ENCODE data around the gene EPHA4. TPM values are rescaled to one million over a fixed set of nuclear protein-coding genes. Genes with fewer than 3 reads are reported as not detected.

The EPHA4 gene
- total RNA-seq, 1 experiment from 2014 or later, result 3.4 TPM

- in situ Hi-C loops (cut with HindIII; ENCODE audit: low pct_unique_long_range_greater_than_20kb, low sequenced_read_pairs) (no loop called here), intact Hi-C loops (cut with micrococcal nuclease; ENCODE audit: unreplicated experiment) (no loop called here)
- Histone ChIP-seq H3K9me3 (ENCODE audit: control insufficient read depth, insufficient read depth, low read depth, low read length) (no peaks in the 10 kb centered on the region), H3K36me3 (ENCODE audit: control insufficient read depth, insufficient read depth, low read length) (no peaks in the 10 kb centered on the region), H3K4me1 (ENCODE audit: control insufficient read depth, insufficient read depth, low read length) (no peaks in the 10 kb centered on the region), H3K27ac (ENCODE audit: low read length) (no peak overlapping the region), H3K4me3 (ENCODE audit: low read depth in 2 of 2, low read length in 2 of 2) (no peak overlapping the region), H3K27me3 (ENCODE audit: control insufficient read depth, insufficient read depth, low read length) (no peaks in the 10 kb centered on the region)
- no peak for ATAC-seq
- CTCF ChIA-PET, result no interaction called here
- TF ChIP-seq CTCF (IDR thresholded peaks at IDR 0.05) (no peak), REST (IDR thresholded peaks at IDR 0.05; ENCODE audit: insufficient read depth in 1 of 2, low read depth in 2 of 2, low read length in 1 of 2) (no peak), POLR2AphosphoS5 (IDR thresholded peaks at IDR 0.05; ENCODE audit: low read depth, low read length) (no peak), TCF7L2 (IDR thresholded peaks at IDR 0.05; ENCODE audit: low read depth, low read length) (no peak), SIN3A (IDR thresholded peaks at IDR 0.05; ENCODE audit: borderline replicate concordance, insufficient read depth, low read depth, low read length) (no peak)
- no peak for DNase-seq (ENCODE audit: low read depth, low spot score)
- no TSS peak for BruUV-seq (replicated peaks)
- POLR2A ChIA-PET, result no interaction called here
These were observed 8.7 kb downstream of the EPHA4 start for GRCh38 chr2:221563270-221563985.

GRCh38 chr2:221562226-221562625, 9.9 kb downstream of the EPHA4 start:
- CTCF ChIA-PET, result no interaction called here
- ATAC-seq (no peak), DNase-seq (ENCODE audit: low read depth, low spot score) (no peak)
- no peaks in the 10 kb centered on the region for H3K4me1 ChIP-seq (ENCODE audit: control insufficient read depth, insufficient read depth, low read length)
- intact Hi-C loops (cut with micrococcal nuclease; ENCODE audit: unreplicated experiment), result no loop called here
- H3K27me3 ChIP-seq (ENCODE audit: control insufficient read depth, insufficient read depth, low read length), result no peaks in the 10 kb centered on the region
- POLR2A ChIA-PET, result interaction anchor here (0.7 kb wide), 1 partner anchor 218 kb away, joined by 3 read pairs; no protein-coding TSS in a partner anchor
- H3K27ac ChIP-seq (ENCODE audit: low read length), result no peak overlapping the region
- H3K4me3 ChIP-seq (ENCODE audit: low read depth in 2 of 2, low read length in 2 of 2), result no peak overlapping the region
- H3K9me3 ChIP-seq (ENCODE audit: control insufficient read depth, insufficient read depth, low read depth, low read length), result no peaks in the 10 kb centered on the region
- H3K36me3 ChIP-seq (ENCODE audit: control insufficient read depth, insufficient read depth, low read length), result no peaks in the 10 kb centered on the region
- BruUV-seq (replicated peaks), result no TSS peak
- in situ Hi-C loops (cut with HindIII; ENCODE audit: low pct_unique_long_range_greater_than_20kb, low sequenced_read_pairs), result no loop called here
- TF ChIP-seq REST (IDR thresholded peaks at IDR 0.05; ENCODE audit: insufficient read depth in 1 of 2, low read depth in 2 of 2, low read length in 1 of 2) (no peak), POLR2AphosphoS5 (IDR thresholded peaks at IDR 0.05; ENCODE audit: low read depth, low read length) (no peak), TCF7L2 (IDR thresholded peaks at IDR 0.05; ENCODE audit: low read depth, low read length) (no peak), SIN3A (IDR thresholded peaks at IDR 0.05; ENCODE audit: borderline replicate concordance, insufficient read depth, low read depth, low read length) (no peak), CTCF (IDR thresholded peaks at IDR 0.05) (no peak)

Data from Panc1 (cell line).